ENCODE results near the gene MRPL4.
A peak's percentile ranks its signal among the peaks of the same experiment; 100 is the strongest.

Gene MRPL4

GRCh38 chr19:10251792-10252694 is at the start of gene MRPL4:
TSS of gene MRPL4 (plus strand) at chr19:10252214. CDS start at chr19:10252254, 40 bp downstream.
- no peaks in the 10 kb centered on the region for H3K9me3 ChIP-seq (ENCODE audit: control insufficient read depth, low read length)
- peaks cover 7% of the 10 kb centered on the region for H3K4me1 ChIP-seq (ENCODE audit: control insufficient read depth, insufficient read depth, low read length)
- H3K36me3 ChIP-seq (ENCODE audit: control insufficient read depth, insufficient read depth, low read length, severe bottlenecking): peaks cover 32% of the 10 kb centered on the region
- H3K4me3 ChIP-seq (ENCODE audit: low read length): peak within 1 kb of the TSS; percentile 99
- H3K9ac ChIP-seq (ENCODE audit: low read length): peak within 1 kb of the TSS; percentile 96
- H3K27me3 ChIP-seq (replicated peaks; ENCODE audit: control insufficient read depth, insufficient read depth, low read length): no peaks in the 10 kb centered on the region
- DNase-seq (ENCODE audit: low read depth): peak; percentile 99

GRCh38 chr19:10203686-10204085 is 48.3 kb upstream of the MRPL4 start:
- Histone ChIP-seq H3K27me3 (replicated peaks; ENCODE audit: control insufficient read depth, insufficient read depth, low read length) (no peaks in the 10 kb centered on the region), H3K36me3 (ENCODE audit: control insufficient read depth, insufficient read depth, low read length, severe bottlenecking) (no peaks in the 10 kb centered on the region), H3K9ac (ENCODE audit: low read length) (no peak overlapping the region), H3K4me1 (ENCODE audit: control insufficient read depth, insufficient read depth, low read length) (peaks cover 14% of the 10 kb centered on the region), H3K4me3 (ENCODE audit: low read length) (no peak overlapping the region), H3K9me3 (ENCODE audit: control insufficient read depth, low read length) (no peaks in the 10 kb centered on the region)
- no peak for DNase-seq (ENCODE audit: low read depth)

GRCh38 chr19:10205636-10206035 is 46.4 kb upstream of the MRPL4 start:
- H3K9ac ChIP-seq (ENCODE audit: low read length): no peak overlapping the region
- peaks cover 11% of the 10 kb centered on the region for H3K4me1 ChIP-seq (ENCODE audit: control insufficient read depth, insufficient read depth, low read length)
- no peaks in the 10 kb centered on the region for H3K36me3 ChIP-seq (ENCODE audit: control insufficient read depth, insufficient read depth, low read length, severe bottlenecking)
- no peaks in the 10 kb centered on the region for H3K9me3 ChIP-seq (ENCODE audit: control insufficient read depth, low read length)
- no peak for DNase-seq (ENCODE audit: low read depth)
- no peaks in the 10 kb centered on the region for H3K27me3 ChIP-seq (replicated peaks; ENCODE audit: control insufficient read depth, insufficient read depth, low read length)
- H3K4me3 ChIP-seq (ENCODE audit: low read length): no peak overlapping the region

GRCh38 chr19:10206226-10206885 is 45.7 kb upstream of the MRPL4 start:
- Histone ChIP-seq H3K4me3 (ENCODE audit: low read length) (no peak overlapping the region), H3K27me3 (replicated peaks; ENCODE audit: control insufficient read depth, insufficient read depth, low read length) (no peaks in the 10 kb centered on the region), H3K9me3 (ENCODE audit: control insufficient read depth, low read length) (no peaks in the 10 kb centered on the region), H3K36me3 (ENCODE audit: control insufficient read depth, insufficient read depth, low read length, severe bottlenecking) (no peaks in the 10 kb centered on the region), H3K4me1 (ENCODE audit: control insufficient read depth, insufficient read depth, low read length) (peaks cover 11% of the 10 kb centered on the region), H3K9ac (ENCODE audit: low read length) (no peak overlapping the region)
- peak; percentile 45 for DNase-seq (ENCODE audit: low read depth)

- no peaks in the 10 kb centered on the region for H3K27me3 ChIP-seq (replicated peaks; ENCODE audit: control insufficient read depth, insufficient read depth, low read length)
- no peak overlapping the region for H3K9ac ChIP-seq (ENCODE audit: low read length)
- DNase-seq (ENCODE audit: low read depth): no peak
- no peaks in the 10 kb centered on the region for H3K36me3 ChIP-seq (ENCODE audit: control insufficient read depth, insufficient read depth, low read length, severe bottlenecking)
- H3K9me3 ChIP-seq (ENCODE audit: control insufficient read depth, low read length): no peaks in the 10 kb centered on the region
- H3K4me1 ChIP-seq (ENCODE audit: control insufficient read depth, insufficient read depth, low read length): peaks cover 11% of the 10 kb centered on the region
- no peak overlapping the region for H3K4me3 ChIP-seq (ENCODE audit: low read length)
These were observed 45.0 kb upstream of the MRPL4 start for GRCh38 chr19:10207026-10207425.

- Histone ChIP-seq H3K9ac (ENCODE audit: low read length) (no peak overlapping the region), H3K36me3 (ENCODE audit: control insufficient read depth, insufficient read depth, low read length, severe bottlenecking) (no peaks in the 10 kb centered on the region), H3K4me1 (ENCODE audit: control insufficient read depth, insufficient read depth, low read length) (peaks cover 11% of the 10 kb centered on the region), H3K9me3 (ENCODE audit: control insufficient read depth, low read length) (no peaks in the 10 kb centered on the region), H3K4me3 (ENCODE audit: low read length) (no peak overlapping the region), H3K27me3 (replicated peaks; ENCODE audit: control insufficient read depth, insufficient read depth, low read length) (no peaks in the 10 kb centered on the region)
- no peak for DNase-seq (ENCODE audit: low read depth)
These were observed 42.7 kb upstream of the MRPL4 start for GRCh38 chr19:10209315-10209714.

- Histone ChIP-seq H3K9ac (ENCODE audit: low read length) (no peak overlapping the region), H3K9me3 (ENCODE audit: control insufficient read depth, low read length) (no peaks in the 10 kb centered on the region), H3K27me3 (replicated peaks; ENCODE audit: control insufficient read depth, insufficient read depth, low read length) (no peaks in the 10 kb centered on the region), H3K4me3 (ENCODE audit: low read length) (no peak overlapping the region), H3K36me3 (ENCODE audit: control insufficient read depth, insufficient read depth, low read length, severe bottlenecking) (no peaks in the 10 kb centered on the region), H3K4me1 (ENCODE audit: control insufficient read depth, insufficient read depth, low read length) (peaks cover 6% of the 10 kb centered on the region)
- DNase-seq (ENCODE audit: low read depth): no peak
These were observed 41.0 kb upstream of the MRPL4 start for GRCh38 chr19:10211061-10211460.

GRCh38 chr19:10211691-10212090 is 40.3 kb upstream of the MRPL4 start:
- no peaks in the 10 kb centered on the region for H3K27me3 ChIP-seq (replicated peaks; ENCODE audit: control insufficient read depth, insufficient read depth, low read length)

GRCh38 chr19:10214784-10215183 is 37.2 kb upstream of the MRPL4 start:
- no peaks in the 10 kb centered on the region for H3K9me3 ChIP-seq (ENCODE audit: control insufficient read depth, low read length)
- no peak overlapping the region for H3K4me3 ChIP-seq (ENCODE audit: low read length)
- H3K4me1 ChIP-seq (ENCODE audit: control insufficient read depth, insufficient read depth, low read length): no peaks in the 10 kb centered on the region
- no peak overlapping the region for H3K9ac ChIP-seq (ENCODE audit: low read length)
- no peaks in the 10 kb centered on the region for H3K36me3 ChIP-seq (ENCODE audit: control insufficient read depth, insufficient read depth, low read length, severe bottlenecking)
- no peak for DNase-seq (ENCODE audit: low read depth)
- no peaks in the 10 kb centered on the region for H3K27me3 ChIP-seq (replicated peaks; ENCODE audit: control insufficient read depth, insufficient read depth, low read length)

More at GRCh38 chr19:10211691-10212090, 40.3 kb upstream of the MRPL4 start:
- DNase-seq (ENCODE audit: low read depth): no peak
- Histone ChIP-seq H3K4me1 (ENCODE audit: control insufficient read depth, insufficient read depth, low read length) (no peaks in the 10 kb centered on the region), H3K36me3 (ENCODE audit: control insufficient read depth, insufficient read depth, low read length, severe bottlenecking) (no peaks in the 10 kb centered on the region), H3K9ac (ENCODE audit: low read length) (no peak overlapping the region), H3K4me3 (ENCODE audit: low read length) (no peak overlapping the region), H3K9me3 (ENCODE audit: control insufficient read depth, low read length) (no peaks in the 10 kb centered on the region)

- Histone ChIP-seq H3K36me3 (ENCODE audit: control insufficient read depth, insufficient read depth, low read length, severe bottlenecking) (no peaks in the 10 kb centered on the region), H3K27me3 (replicated peaks; ENCODE audit: control insufficient read depth, insufficient read depth, low read length) (no peaks in the 10 kb centered on the region), H3K9me3 (ENCODE audit: control insufficient read depth, low read length) (no peaks in the 10 kb centered on the region), H3K9ac (ENCODE audit: low read length) (no peak overlapping the region), H3K4me1 (ENCODE audit: control insufficient read depth, insufficient read depth, low read length) (peaks cover 2% of the 10 kb centered on the region), H3K4me3 (ENCODE audit: low read length) (no peak overlapping the region)
- DNase-seq (ENCODE audit: low read depth): no peak
These were observed 34.9 kb upstream of the MRPL4 start for GRCh38 chr19:10217085-10217484.

- no peaks in the 10 kb centered on the region for H3K9me3 ChIP-seq (ENCODE audit: control insufficient read depth, low read length)
- peaks cover 12% of the 10 kb centered on the region for H3K36me3 ChIP-seq (ENCODE audit: control insufficient read depth, insufficient read depth, low read length, severe bottlenecking)
- no peak overlapping the region for H3K4me3 ChIP-seq (ENCODE audit: low read length)
- H3K4me1 ChIP-seq (ENCODE audit: control insufficient read depth, insufficient read depth, low read length): peaks cover 2% of the 10 kb centered on the region
- DNase-seq (ENCODE audit: low read depth): peak; percentile 19
- H3K27me3 ChIP-seq (replicated peaks; ENCODE audit: control insufficient read depth, insufficient read depth, low read length): no peaks in the 10 kb centered on the region
- no peak overlapping the region for H3K9ac ChIP-seq (ENCODE audit: low read length)
These were observed 32.3 kb upstream of the MRPL4 start for GRCh38 chr19:10219678-10220077.
